GM18861 (cell line): ENCODE data around the gene KCNK4.

Source experiments
- ATAC-seq: cut with Tn5 transposase; IDR thresholded peaks from one replicate; pipeline ENCODE4 v1.9.1; 2021; ENCODE audit not compliant: unreplicated experiment

The KCNK4 gene

GRCh38 chr11:64343767-64344559 is 52.9 kb downstream of the KCNK4 start:
- no peak for ATAC-seq

GRCh38 chr11:64344787-64345186 is 53.7 kb downstream of the KCNK4 start:
- no peak for ATAC-seq

DNA sequence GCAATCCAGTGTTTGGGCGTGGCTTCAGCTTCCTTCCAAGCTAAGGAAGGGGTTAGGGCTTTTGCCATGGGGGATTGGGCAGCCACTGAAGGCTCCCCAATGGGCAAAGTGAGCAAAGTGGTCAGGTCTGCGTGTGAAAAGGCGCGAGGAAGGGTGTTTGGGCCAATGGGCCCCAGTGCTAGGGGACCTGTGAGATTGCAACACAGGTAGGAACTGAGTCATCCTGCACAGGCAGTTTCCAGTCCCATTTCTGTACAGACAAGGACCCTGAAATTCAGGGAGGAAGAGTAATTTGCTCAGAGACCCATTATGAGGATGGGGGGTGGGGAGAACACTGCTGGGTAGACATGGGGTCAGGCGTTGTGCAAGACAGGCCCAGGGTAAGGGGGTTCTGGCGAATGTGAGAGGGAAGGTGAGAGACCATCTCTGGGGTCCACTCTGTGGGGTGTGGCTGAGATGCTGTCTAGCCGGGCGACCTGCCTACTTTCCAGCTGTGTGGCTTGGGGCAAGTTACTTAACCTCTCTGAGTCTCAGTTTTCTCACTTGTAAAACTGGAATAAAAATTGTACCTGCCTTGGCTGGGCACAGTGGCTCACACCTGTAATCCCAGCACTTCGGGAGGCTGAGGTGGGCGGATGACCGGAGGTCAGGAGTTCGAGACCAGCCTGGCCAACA is 56.2 kb downstream of the KCNK4 start:
- no peak for ATAC-seq

DNA sequence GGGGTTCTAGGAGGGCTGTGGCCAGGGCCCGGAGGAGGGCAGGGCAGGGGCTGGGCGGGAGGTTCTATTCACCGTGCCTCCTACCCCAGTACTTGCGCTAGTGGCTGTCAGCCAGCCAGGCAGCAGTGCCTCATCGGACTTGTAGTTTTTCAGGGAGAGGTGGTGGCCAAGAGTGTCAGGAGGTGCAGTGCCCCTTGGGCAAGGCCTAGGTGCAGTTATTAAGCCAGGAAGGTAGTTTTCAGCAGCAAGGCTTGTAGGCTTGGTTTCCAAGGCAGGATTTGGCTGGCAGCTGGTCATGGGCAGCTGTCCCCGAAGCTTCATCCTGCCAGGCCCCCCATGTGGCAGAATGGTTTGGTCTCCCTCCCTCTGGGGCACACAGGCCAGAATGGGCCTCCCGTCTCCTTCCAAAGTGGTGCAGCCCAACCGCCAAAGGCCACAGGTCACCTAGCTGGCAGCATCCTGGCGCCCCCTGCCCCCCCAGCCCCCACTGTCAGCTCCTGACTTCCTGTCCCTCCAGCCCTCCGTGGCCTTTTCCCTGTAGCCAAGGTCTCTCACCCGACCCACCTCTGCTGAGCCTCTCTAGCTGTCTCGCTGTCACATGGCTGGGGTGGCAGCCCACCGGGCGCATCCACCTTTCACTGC is 57.4 kb downstream of the KCNK4 start:
- ATAC-seq: no peak

DNA sequence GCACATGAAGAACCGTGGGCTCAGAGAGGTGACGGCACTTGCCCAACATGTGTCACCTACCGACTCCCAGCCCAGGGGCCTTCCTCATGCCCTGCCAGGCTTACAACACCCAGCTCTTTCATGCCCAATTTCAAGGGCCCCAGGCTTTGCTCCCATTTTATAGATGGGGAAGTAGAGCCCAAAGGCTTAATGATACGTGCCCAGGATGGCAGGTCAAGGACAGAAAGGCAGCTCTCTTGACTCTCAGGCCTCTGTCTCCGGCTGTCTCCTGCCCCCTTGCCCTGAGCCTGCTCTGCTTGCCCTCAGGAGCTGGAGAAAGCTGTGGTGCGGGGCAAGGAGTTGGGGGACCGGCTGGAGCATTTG is 57.9 kb downstream of the KCNK4 start:
- ATAC-seq: no peak

- ATAC-seq: no peak
Observed at GRCh38 chr11:64349404-64349803, 58.3 kb downstream of the KCNK4 start.
